Activated CD4-positive, alpha-beta T cell treated with anti-CD3 and anti-CD28 coated beads, Interleukin-2, amount 50 U/mL, for 24 hours (primary cell): ENCODE data around the gene TRIM29.

Source experiments
- DNase-seq, 2 donors: peaks; one replicate each; pipeline ENCODE4 v3.0.0-alpha.2; 2020; ENCODE audit warnings: low read depth in 1 of 2, low spot score in 1 of 2

Gene TRIM29

DNA sequence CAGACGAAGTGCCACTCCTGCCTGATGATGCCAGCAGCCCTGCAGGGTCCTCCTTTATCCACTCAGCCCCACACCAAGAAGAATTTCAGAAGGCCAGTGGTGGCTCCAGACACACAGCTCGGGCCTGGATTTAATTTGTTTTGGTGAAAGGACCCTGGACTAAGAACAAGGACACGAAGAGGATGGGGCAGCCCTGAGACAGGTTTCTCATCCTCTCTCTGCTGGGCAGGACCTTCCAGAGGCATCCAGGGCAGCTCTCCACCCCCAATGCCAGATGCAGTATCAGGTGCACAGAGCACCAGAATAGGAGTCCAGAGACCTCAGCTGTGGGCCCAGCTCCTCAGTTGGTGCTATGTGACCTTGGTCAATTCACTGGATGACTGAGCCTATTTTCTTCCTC, 72.0 kb downstream of the TRIM29 start:
- DNase-seq: no peak

DNA sequence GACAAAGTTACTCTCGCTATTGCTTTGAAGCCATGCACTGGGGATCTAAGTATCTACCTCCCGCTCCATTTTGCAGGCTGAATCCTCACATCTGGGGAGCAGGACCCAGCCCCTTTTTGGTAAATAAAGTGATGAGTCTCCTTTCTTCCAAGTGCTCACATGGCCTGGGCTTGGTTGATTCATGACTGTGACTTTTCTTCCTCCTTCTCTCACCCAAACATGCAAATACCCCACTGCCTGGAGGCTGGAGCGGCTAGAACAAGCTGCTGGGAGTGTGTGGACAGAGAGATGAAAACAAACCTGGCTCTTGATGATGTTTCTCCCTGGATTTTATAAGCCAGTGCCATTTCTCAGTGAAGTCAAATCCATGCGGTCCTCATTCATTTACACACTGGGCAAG, 72.7 kb downstream of the TRIM29 start:
- DNase-seq: no peak

DNA sequence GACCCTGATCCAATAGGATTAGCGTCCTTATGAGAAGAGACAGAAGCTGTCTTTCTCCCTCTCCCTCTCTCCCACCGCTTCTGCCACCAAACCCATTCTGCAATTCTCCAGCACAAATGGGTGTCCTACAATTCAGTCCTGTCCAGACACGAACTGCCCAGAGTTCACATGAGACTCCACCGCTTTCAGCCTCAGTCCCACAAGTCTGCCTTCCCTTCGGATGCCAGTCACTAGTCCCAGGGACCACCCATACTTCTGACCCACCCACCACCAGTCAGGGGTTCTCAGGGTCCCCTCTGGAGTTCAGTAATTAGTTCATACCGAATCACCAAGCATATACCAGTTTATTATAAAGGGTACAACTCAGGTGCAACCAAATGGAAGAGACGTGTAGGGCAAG, 73.6 kb downstream of the TRIM29 start:
- DNase-seq: no peak

DNA sequence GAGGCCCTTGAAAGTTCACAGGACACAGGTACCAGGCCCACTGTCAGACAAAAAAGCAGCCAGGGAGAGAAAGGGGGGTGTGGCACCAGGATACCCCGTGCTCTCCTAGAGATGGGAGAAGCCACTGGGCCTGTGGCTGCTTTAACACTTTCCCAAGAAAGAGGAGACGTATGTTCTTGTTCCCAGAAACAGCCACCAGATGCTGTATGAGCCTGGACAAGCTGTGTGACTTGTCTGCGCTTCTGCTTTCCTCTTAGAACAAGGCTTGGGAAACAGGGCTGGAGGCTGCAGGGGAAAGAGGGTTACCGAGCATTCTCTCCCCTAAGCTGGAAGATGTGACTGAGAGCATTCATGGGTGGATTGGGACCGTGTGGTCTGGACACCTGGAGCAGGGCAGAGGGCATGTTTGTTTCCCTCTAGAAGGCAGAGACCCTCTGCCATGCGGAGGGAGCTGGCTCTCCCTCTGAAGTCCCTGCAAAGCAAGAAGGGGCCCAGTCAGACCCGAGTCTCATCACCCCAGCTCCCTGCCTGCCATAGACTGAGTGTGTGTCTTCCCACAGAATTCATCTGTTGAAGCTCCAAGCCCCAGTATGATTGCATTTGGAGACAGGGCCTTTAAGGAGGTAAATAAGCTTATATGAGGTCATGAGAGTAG, 74.1 kb downstream of the TRIM29 start:
- no peak for DNase-seq

DNA sequence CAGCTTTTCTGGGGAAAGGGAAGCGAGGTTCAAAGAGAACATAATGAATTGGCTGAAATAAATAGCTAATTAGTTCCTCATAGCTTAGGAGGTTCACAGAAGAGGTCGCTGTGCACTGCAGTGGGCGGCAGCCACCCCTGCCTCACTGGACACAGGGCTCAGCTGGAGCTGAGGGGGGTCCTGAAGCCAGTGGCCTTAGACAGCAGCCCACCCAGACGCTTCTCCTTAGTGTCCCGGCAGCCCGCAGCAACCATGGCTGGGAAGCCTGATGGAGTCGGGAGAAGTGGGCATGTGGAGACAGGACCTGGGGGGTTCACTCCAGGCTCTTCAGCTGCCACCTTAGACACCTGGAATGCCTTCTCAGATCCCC, 75.4 kb downstream of the TRIM29 start:
- no peak for DNase-seq

DNA sequence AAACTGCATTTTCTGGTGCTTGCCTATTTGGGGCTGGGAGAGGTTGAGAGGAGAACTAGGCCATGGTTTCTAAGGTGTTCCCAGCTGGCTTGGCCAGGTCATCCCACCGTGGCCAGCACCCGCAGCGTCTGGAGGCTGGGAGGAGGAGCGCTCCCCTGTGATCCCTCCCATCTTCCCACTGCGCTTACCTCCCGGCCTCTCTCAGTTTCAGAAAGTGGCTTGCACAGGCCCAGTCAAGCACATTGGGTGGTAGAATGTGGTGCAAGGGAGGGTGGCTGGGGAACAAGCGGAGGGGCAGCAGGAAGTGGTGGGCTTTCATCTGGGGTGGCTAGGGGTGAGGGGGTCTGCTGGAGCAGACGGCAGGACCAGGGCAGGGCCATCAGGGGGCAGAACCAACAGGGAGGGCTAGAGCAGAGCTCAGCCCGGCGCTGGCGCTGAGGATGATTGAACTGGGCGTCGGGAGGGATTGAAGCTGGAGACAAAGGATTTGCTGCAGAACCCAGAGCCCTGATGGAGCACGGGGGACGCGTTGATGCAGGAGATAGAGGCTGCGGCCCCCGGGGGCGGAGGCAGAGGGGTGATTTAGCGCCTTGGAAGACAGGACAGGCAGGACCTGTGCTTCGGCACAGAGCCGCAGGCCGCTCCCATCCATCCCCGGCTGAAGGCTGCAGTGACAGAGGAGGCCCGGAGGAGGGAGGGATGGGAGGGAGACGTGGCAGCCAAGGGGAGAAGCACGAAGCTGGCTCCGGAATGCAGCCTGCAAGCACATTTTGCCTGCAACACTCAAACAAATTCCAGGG, 76.0 kb downstream of the TRIM29 start:
- no peak for DNase-seq
